ENCODE results near the gene MAP3K5.

DNA sequence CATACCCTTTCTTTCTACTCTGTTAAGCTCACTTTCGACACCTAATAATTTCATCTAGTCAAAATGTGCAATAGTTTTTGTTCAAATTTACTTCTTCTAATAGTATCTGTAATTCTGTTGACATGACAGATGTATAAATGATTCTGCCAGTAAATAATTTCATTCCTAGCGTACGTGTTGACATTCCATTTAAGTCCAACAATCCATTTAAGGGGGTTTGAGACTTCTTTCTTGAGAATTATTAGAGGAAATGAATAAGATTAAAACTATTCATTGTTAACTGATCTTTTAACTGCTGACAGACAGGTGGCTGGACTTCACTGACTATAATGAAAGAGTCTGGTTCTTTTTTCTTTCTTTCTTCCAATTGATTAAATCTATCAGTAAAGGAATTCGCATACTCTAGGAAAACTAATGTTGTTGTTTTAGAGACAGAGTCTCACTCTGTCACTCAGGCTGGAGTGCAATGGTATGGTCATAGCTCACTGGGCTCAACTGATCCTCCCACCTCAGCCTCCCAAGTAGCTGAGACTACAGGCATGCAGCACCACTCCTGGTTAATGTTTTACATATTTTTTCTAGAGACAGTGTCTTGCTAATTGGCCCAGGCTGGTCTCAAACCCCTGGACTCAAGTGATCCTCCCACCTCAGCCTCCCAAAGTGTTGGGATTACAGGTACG, 55.9 kb downstream of the MAP3K5 start:
- TF ChIP-seq, protein P1, sequence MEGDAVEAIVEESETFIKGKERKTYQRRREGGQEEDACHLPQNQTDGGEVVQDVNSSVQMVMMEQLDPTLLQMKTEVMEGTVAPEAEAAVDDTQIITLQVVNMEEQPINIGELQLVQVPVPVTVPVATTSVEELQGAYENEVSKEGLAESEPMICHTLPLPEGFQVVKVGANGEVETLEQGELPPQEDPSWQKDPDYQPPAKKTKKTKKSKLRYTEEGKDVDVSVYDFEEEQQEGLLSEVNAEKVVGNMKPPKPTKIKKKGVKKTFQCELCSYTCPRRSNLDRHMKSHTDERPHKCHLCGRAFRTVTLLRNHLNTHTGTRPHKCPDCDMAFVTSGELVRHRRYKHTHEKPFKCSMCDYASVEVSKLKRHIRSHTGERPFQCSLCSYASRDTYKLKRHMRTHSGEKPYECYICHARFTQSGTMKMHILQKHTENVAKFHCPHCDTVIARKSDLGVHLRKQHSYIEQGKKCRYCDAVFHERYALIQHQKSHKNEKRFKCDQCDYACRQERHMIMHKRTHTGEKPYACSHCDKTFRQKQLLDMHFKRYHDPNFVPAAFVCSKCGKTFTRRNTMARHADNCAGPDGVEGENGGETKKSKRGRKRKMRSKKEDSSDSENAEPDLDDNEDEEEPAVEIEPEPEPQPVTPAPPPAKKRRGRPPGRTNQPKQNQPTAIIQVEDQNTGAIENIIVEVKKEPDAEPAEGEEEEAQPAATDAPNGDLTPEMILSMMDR (IDR thresholded peaks at IDR 0.05) = no peak
- TF ChIP-seq POLR2A (IDR thresholded peaks at IDR 0.05) = no peak
- TF ChIP-seq EP300 (IDR thresholded peaks at IDR 0.05) = no peak
